ENCODE results near the gene ACP1. TPM values are rescaled to one million over a fixed set of nuclear protein-coding genes. Genes with fewer than 3 reads are reported as not detected.

The ACP1 gene
- total RNA-seq, 3 donors from 2014 or later = 84.0 to 109 (median 84.2) TPM

DNA sequence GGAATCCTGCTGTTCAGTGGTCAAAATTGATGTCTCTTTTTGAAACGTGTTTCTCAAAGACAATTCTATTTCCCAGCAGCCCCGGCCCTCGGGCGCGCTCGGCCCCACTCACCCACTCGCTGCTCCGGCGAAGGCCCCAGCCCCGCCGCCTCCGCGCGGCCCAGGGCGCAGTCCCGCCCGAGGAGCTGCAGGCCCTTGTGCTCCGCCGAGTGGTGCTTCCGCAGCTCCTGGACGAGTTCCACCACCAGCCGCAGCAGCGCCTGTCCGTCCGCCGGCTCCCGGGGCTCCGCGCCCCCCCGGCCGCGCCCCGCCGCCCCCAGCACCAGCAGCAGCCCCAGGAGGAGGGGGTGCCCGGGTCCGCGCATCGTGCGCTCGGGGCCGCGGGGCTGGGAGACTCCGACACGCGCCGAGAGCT, 22.7 kb downstream of the ACP1 start:
- no peaks in the 10 kb centered on the region for H3K9me3 ChIP-seq
- intact Hi-C loops (cut with DNase I; ENCODE audit: low total_unique reads) = no loop called here
- no peaks in the 10 kb centered on the region for H3K36me3 ChIP-seq
- no peaks in the 10 kb centered on the region for H3K4me1 ChIP-seq
- TF ChIP-seq POLR2A (IDR thresholded peaks at IDR 0.05) (no peak), CTCF (IDR thresholded peaks at IDR 0.05) (no peak), POLR2AphosphoS5 (IDR thresholded peaks at IDR 0.05) (no peak)
- H3K4me3 ChIP-seq = peak overlapping the region; percentile 41 to 68 (median 48)
- peak overlapping the region in 1 of 2 donors; percentile 26 for H3K27ac ChIP-seq
- peaks cover 0 to 28% of the 10 kb centered on the region in 2 donors for H3K27me3 ChIP-seq
- DNase-seq (ENCODE audit: low spot score in 2 of 2) = no peak

DNA sequence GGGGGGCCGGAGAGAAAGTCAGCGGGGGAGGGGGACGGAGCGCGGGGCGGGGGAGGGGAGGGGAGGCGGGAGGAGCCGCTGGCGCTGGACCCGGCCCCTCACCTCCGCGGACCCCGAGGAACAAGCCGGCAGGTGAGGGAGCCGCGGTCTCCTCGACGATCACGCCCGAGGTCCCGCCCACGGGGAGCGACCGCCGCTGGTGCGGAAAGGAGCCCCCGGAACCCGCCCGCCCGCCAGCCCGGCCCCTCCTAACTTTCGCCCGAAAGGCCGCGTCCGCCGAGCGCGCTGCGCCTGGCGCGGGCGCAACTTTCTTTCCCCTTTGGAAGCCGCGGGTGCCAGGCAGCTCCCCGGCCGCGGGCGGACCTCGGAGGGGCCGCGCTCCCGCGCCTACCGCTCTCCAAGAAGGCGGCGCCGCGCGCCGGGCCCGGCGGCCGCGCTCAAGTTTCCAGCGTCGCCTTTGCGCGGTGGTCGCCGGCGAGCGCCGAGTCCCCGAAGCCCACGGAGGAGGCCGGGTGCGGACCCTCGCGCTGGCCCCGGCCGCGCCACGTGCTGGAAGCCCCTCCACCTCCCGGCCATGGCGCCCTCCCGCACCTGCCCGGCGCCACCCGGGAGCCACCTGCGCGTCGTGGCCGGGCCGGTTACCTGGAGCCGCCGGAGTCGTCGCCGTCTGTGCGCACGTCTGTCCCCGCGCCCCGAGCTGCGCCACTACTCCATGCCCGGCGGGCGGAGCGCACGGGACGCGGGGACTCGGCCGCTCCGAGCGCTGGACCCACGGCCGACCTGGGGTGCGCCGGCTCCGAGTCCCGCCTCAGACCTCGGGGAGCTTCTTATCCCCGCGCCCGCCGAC, 23.4 kb downstream of the ACP1 start, which contains the start of gene ALKAL2:
Gene ALKAL2 (minus strand): TSS at position 181 of the 847 bp plus-strand sequence. CDS start 256 bp downstream, outside the sequence.
- no peak for DNase-seq (ENCODE audit: low spot score in 2 of 2)
- peaks cover 0 to 28% of the 10 kb centered on the region in 2 donors for H3K27me3 ChIP-seq
- intact Hi-C loops (cut with DNase I; ENCODE audit: low total_unique reads) = no loop called here
- H3K36me3 ChIP-seq = no peaks in the 10 kb centered on the region
- TF ChIP-seq POLR2AphosphoS5 (IDR thresholded peaks at IDR 0.05) (no peak), POLR2A (IDR thresholded peaks at IDR 0.05) (no peak), CTCF (IDR thresholded peaks at IDR 0.05) (no peak)
- H3K27ac ChIP-seq = peak within 1 kb of the TSS in 1 of 2 donors; percentile 29
- no peaks in the 10 kb centered on the region for H3K9me3 ChIP-seq
- H3K4me1 ChIP-seq = no peaks in the 10 kb centered on the region
- H3K4me3 ChIP-seq = peak within 1 kb of the TSS; percentile 41 to 68 (median 48)

DNA sequence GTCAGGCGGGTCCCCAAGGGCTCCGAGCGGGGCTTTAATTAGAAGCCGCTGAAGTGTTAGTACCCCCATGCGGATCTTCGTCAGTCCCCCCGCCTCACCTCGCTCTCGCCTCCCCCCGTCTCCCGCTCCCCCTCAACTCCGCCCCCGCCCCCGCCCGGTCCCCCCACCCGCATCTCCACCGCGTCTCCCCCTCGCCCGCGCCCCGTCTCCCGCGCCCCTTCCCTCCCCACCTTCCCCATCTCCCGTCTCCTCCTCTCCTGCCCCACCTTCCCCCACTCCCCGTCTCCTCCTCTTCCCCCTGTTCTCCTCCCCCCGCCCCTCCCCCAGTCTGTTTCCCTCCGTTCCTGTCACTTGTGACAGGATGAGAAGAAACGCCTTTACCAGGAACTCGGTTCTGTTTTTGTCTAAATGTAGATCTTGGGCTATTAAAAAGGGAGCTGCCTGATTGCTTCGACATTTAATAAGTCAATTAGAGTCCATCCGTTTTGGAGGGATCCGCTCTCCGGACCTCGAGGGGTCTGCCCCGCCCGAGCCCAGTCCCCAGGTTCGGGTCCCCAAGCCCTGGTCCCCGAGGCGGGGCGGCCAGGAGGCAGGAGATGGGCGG, 24.1 kb downstream of the ACP1 start:
- no peaks in the 10 kb centered on the region for H3K9me3 ChIP-seq
- no peaks in the 10 kb centered on the region for H3K36me3 ChIP-seq
- peaks cover 0 to 28% of the 10 kb centered on the region in 2 donors for H3K27me3 ChIP-seq
- peak overlapping the region in 1 of 2 donors; percentile 68 for H3K27ac ChIP-seq
- DNase-seq (ENCODE audit: low spot score in 2 of 2) = no peak
- H3K4me1 ChIP-seq = no peaks in the 10 kb centered on the region
- H3K4me3 ChIP-seq = peak overlapping the region; percentile 45 to 68 (median 48)
- TF ChIP-seq POLR2A (IDR thresholded peaks at IDR 0.05) (no peak), POLR2AphosphoS5 (IDR thresholded peaks at IDR 0.05) (no peak), CTCF (IDR thresholded peaks at IDR 0.05) (no peak)
- intact Hi-C loops (cut with DNase I; ENCODE audit: low total_unique reads) = no loop called here

- Histone ChIP-seq H3K27me3 (peaks cover 0 to 28% of the 10 kb centered on the region in 2 donors), H3K9me3 (no peaks in the 10 kb centered on the region), H3K4me3 (peak overlapping the region; percentile 45 to 68 (median 48)), H3K4me1 (no peaks in the 10 kb centered on the region), H3K27ac (peak overlapping the region in 1 of 2 donors; percentile 68), H3K36me3 (no peaks in the 10 kb centered on the region)
- TF ChIP-seq POLR2AphosphoS5 (IDR thresholded peaks at IDR 0.05) (no peak), POLR2A (IDR thresholded peaks at IDR 0.05) (no peak), CTCF (IDR thresholded peaks at IDR 0.05) (no peak)
- DNase-seq (ENCODE audit: low spot score in 2 of 2) = no peak
- intact Hi-C loops (cut with DNase I; ENCODE audit: low total_unique reads) = no loop called here
Measured at GRCh38 chr2:289362-290089, 24.8 kb downstream of the ACP1 start.

Measured in breast epithelium (tissue), 4 donors.